COLO668 (cell line): ENCODE results near the gene GPN1.
"Not testable (repeated sequence)": the region's sequence is repeated elsewhere in the genome, so short reads cannot be mapped to it uniquely, and the experiment has no call there.

ENCODE experiments used
- DNase-seq: peaks from one replicate; lab custom pipeline; 2025; ENCODE audit not compliant: unreplicated experiment; lab: John Stamatoyannopoulos, UW

GPN1 gene

DNA sequence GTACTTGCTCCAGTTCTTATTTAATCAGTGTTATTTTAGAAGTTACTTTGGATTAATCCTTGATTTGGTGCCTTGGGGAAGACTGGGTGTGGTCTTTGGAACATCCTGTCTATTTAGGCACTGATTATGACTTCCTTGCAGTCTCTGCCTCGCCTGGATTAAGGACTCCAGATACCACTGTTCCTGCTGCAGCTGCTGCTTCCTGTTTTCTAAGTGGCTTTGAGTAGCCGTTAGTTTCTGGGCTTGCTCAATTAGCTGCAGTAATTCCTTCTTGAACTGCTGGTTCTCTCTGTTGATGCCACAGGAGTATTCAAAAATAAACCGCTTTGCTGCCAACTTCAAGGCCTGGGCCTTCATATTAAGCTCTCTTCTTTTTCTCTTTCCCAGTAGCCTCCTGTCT is 1.9 kb upstream of the GPN1 start:
- DNase-seq = not testable (repeated sequence)

DNA sequence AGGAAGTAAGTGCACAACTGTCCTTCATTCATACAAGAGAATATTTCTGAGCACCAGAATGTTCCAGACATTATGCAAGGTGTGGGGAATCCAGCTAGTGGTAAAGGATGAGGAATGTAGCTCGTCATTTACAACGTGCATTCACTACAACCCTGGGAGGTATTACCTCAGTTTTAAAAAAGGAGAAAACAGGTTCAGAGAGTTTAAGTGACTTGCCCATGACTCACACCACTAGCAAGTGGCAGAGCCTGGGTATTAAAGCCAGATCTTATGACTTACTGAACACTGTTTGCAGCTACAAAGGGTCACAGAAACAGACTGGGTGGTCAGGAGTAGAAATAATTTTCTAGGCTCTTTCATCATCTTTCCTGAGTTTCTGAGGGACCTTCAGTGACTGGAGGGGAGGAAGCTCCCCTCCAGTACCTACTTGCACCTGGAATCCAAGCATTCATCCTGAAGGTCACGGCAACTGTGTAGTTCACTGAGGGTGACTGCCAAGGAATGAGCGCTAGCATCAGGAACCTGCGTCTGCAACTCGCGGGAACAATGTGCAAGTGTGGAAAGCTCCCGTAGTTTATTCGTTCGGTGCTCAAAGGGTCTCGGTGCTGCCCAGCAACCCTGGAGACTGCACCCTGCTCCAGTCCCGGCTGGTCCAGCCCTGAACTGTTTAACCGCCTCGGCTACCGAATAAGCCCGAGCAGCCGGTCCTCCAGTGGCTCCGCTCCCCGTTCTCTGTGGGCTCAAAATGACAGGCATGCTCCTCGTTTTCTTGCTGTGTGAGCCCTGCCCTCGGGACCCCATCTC is 685 bp upstream of the GPN1 start:
- peak; percentile 36 for DNase-seq

- not testable (repeated sequence) for DNase-seq
Measured at GRCh38 chr2:27630257-27630656, 1.4 kb downstream of the GPN1 start.

DNA sequence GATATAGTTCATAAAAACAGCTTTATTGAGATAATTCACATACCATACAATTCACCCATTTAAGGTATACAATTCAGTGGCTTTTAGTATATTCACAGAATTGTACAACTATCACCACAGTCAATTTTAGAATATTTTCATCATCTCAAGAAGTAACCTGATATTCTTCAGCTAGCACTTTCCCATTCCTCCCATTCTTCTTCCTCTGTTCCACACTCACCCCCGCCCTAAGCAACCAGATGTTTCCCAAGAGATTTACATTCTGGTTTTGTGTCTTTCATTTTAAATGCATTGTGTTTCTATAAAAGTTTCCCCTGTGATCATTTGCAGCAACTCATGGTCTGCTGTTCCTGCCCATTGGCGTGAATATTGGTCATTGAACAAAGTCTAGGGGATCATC is 5.4 kb downstream of the GPN1 start:
- no peak for DNase-seq

- DNase-seq = no peak
Measured at GRCh38 chr2:27636766-27637165, 7.9 kb downstream of the GPN1 start.

DNA sequence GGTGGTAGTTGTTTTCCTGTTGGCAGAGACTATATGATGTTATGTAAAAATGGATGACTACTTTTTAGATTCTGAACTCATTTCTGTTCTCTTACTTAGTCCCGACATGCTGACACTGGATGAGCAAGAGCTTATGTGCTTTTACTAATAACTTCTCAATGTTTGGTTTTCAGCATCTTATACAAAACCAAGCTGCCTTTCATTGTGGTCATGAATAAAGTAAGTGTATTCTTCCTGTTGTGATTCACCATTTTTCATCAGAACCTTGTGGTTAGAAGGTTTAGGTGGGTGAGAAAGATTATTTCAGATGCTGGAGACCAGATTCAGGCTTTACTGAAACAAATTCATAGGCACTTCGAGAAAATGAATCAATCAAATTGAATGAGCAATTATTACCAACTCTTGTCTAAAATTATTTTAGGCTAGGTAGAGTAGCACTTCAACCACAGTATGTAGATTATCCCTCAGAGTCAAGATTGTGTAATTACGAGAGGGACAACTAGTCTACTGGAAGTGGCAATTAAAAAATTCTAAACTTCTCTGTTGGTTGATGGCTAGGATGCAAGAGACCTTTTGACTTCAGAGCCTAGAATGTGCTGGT is 9.3 kb downstream of the GPN1 start:
- no peak for DNase-seq

- DNase-seq = no peak
Measured at GRCh38 chr2:27638709-27639108, 9.9 kb downstream of the GPN1 start.

DNA sequence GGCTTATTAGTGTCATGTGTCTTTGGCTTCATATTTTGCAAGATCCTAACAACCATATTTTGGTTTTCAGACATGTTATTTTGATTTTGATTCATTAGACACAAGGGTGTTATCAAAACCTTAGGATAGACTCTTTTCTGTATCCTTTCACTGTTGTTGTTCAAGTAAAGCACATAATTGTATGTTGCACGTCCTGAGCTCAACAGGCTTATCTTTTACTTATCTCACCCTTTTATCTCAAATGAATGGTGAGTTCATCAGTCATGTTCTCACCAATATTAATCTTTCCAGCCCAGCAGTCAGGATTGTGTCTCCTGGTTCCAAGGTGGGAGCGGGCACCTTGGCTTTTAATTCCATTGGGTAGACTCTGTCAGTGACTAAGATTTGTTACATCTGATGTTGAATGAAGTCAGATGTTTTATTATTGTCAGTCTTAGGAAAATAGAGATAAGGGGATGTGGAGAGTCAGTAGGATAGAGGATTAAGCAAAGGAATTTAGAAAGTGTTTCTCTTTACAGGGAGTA is 11.9 kb downstream of the GPN1 start:
- no peak for DNase-seq

DNA sequence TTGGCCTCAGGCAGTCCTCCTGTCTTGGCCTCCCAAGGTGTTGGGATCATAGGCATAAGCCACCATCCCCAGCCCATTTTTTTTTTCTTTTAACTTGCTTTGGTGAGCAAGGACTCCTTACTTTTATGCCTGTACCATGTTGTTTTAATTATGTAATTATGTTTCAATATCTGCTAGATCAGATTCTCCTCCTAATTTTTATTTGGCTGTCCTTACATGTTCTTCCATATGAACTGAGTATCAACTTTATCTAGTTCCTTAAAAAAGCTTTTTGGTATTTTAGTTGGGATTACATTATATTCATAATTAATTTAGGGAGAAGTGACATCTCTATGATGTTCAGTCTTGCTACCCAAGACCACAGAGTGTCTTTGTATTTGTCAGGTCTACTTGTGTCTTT is 16.3 kb downstream of the GPN1 start:
- no peak for DNase-seq

DNA sequence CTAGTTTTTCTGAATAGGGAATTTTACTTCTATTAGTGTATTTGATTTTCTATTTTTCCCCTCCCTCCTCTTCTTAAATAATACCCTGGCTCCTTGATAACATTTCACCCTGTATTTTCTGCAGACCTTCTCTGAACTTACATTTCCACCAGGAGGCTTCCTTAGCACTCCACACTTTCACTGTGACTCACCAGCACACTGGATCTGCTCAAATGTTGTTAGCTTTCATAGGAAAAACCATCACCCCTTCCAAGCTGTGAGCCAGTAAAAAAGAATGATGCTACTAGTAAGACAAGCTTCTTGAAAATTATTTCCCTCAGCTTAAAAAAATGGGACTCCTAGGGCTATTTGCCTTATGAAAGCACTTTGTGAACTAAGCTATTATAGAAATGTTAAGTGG is 18.4 kb downstream of the GPN1 start:
- no peak for DNase-seq

DNA sequence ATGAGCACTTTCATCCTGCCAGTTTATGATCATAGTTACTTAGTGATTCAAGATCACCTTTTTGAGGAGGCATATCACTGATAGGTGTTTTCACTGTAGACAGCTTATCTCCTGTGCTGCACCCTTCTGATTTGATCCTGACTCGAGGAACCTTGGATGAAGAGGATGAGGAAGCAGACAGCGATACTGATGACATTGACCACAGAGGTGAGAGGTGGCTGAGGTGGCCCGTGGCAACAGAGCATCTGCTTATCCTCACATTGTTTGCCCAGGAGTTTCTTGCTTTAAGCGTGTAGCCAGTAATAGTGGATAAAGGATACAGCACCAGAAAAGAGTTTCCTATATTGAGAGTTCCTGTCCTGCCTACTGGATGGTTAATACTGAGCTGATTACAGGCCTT is 18.9 kb downstream of the GPN1 start:
- DNase-seq = no peak

DNA sequence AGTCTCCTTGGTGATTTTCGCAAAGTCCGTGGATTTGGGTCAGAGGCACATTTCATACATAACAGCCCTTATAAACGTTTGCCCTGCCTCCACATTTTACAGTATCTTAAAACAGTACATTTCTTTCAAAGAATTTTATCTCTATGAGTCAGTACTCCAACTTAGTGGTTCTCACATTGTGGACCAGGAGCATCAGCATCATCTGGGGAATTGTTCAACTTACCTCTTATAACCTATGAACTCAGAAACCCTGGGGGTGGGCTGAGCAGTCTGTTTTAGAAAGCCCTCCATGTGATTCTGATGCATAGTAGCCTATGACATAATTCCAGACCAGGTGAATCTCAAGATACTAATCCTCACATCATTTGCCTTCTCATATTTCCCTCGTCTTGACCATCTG is 22.2 kb downstream of the GPN1 start:
- no peak for DNase-seq

GRCh38 chr2:27652341-27652740 is 23.5 kb downstream of the GPN1 start:
- no peak for DNase-seq

DNA sequence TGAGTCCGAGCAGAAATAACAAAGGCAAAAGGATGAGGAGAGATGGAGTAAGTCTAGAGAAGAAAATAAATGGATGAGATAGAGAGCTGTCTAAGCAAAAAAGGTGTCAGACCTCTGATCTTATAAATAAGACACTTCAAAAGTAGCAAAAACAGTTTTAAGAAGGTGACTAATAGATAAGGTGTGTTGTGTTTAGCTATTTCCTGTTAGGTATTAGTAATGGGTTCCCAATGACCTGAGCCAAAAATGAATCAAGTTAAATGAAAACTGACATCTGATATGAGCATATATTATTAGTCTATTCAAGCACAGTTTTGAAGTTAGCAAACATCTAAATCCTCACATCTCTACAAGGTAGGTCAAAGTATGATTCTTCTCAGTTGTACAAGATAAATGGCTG is 23.9 kb downstream of the GPN1 start:
- no peak for DNase-seq

DNA sequence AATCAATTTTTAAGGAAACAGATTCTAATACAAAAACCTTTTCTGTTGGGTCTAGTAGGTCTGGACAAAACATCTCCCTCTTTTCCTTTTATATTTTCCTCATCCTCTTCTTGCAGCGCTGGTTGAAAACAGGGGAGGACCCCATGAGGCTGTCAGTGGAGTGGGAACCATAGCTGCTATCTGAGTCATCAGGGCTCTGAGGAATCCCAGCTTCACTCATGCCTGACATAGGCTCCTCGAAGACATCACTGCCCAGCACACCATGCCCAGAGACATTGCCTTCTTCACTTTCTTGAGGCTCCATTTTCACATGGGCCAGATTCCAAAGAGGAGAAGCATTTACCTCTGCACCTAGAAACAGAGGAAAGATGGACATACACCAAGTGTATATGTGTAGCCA is 24.5 kb downstream of the GPN1 start:
- DNase-seq = no peak

- DNase-seq = no peak
Measured at GRCh38 chr2:27655155-27655951, 26.5 kb downstream of the GPN1 start.

- DNase-seq = no peak
Measured at GRCh38 chr2:27661371-27661770, 32.5 kb downstream of the GPN1 start.

DNA sequence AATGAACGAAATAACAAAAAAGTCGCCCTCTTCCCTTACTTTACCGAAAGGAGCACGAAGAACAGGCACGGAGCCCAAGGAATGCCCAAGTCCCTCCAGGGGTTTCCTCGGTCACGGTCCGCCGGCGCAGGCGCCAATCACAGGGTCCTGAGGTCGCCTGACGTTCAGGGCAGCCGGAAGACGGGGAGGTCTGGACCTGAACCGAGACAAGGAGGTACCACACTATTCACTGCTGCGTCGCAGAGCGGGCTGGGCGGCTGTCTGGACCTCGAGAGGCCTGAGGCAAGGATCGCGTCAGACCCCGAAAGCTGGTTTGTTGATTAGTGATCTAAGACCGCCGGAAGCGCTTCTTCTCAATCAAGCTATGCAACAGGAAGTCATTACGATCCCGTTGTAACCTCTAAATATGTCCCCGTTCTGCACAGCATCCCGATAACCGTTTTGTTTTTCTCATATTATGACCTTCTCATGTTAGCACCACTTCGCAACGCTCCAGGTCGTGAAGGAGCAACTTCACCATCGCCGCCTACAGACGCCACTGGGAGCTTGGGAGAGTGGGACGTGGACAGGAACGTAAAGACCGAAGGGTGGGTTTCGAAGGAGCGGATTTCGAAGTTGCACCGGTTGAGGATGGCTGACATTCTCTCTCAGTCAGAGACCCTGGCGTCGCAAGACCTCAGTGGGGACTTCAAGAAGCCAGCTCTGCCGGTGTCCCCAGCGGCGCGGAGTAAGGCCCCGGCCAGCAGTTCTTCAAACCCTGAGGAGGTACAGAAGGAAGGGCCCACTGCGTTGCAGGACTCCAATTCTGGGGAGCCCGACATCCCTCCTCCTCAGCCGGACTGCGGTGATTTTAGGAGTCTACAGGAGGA is 34.7 kb downstream of the GPN1 start, which contains the start of the genes SLC4A1AP and SUPT7L:
TSS of gene SLC4A1AP (plus strand) at position 605 of the 869 bp plus-strand sequence. CDS start at position 631, 26 bp downstream.
TSS of gene SUPT7L (minus strand) at position 330 of the 869 bp plus-strand sequence. CDS start 1,422 bp downstream, outside the sequence.
- peak; percentile 77 for DNase-seq

DNA sequence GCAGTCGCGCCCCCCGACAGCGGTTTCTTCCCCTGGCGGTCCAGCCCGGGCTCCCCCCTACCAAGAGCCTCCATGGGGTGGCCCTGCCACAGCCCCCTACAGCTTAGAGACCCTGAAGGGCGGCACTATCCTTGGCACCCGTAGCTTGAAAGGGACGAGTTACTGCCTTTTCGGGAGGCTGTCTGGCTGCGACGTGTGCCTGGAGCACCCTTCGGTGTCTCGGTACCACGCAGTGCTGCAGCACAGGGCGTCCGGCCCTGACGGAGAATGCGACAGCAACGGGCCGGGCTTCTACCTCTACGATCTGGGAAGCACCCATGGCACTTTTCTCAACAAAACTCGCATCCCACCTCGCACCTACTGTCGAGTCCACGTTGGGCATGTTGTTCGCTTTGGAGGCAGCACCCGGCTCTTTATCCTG is 35.3 kb downstream of the GPN1 start:
- DNase-seq = peak; percentile 32

DNA sequence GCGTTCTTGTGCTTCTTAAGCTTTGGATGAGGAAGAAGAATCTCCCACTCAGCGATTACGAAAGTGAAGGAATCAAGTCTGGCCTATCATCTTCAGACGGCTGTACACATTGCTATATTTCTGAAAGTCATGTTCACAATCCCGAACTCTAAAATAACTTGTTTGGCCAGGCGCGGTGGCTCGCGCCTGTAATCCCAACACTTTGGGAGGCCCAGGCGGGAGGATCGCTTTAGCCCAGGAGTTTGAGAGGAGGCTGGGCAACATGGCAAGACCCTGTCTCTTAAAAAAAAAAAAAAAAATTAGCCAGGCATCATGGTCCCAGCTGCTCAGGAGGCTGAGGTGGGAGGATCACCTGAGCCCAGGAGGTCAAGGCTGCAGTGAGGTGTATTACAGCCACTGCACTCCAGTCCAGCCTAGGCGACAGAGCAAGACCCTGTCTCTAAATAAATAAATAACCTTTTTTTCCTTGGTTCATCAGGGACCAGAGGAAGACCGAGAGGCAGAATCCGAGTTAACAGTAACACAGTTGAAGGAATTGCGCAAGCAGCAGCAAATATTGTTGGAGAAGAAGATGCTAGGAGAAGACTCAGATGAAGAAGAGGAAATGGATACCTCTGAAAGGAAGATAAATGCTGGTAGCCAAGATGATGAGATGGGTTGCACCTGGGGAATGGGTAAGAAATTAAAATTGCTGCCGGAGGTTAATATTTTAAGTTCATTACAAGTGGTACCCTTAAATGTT is 35.9 kb downstream of the GPN1 start:
- no peak for DNase-seq
